Measurements from ENCODE around the gene TRAPPC1. TPM values are rescaled to one million over a fixed set of nuclear protein-coding genes. Genes with fewer than 3 reads are reported as not detected.

Gene TRAPPC1
- total RNA-seq, 4 donors from 2014 or later: 42.7 to 70.9 (median 68.8) TPM

DNA sequence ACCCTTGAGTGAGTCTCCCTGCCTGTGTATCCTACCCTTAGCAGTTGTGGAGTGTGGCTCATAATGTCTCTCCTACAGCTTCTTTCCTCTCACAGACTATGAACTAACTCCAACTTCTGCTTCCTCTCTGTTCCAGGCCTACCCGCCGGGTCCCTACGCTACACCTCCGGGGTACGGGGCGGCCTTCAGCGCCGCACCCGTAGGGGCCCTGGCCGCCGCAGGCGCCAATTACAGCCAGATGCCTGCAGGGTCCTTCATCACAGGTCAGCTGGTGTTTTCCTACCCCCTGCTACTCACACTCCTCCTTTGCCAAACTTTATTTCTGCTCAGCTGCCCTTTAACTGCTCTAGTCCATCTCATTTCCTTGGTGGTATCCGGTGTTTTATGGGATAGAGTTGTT lies 21.0 kb downstream of the TRAPPC1 start:
- TF ChIP-seq POLR2A (IDR thresholded peaks at IDR 0.05) (no peak), EP300 (IDR thresholded peaks at IDR 0.05; ENCODE audit: low read depth) (no peak), POLR2AphosphoS5 (IDR thresholded peaks at IDR 0.05) (no peak), CTCF (IDR thresholded peaks at IDR 0.05) (no peak)
- Histone ChIP-seq H3K9me3 (no peaks in the 10 kb centered on the region), H3K4me1 (peaks cover 6 to 18% (median 12%) of the 10 kb centered on the region in 4 donors), H3K36me3 (peaks cover 0 to 31% (median 14%) of the 10 kb centered on the region in 4 donors), H3K4me3 (no peak overlapping the region), H3K27me3 (no peaks in the 10 kb centered on the region), H3K27ac (no peak overlapping the region)
- intact Hi-C loops (cut with DNase I; ENCODE audit: low total_unique reads): no loop called here
- 88 to 97% methylated on average over 1 to 13 of the region's 13 CpGs for WGBS, 2 donors (ENCODE audit: low coverage in 1 of 2)
- no peak for DNase-seq
- in situ Hi-C loops (cut with MboI; ENCODE audit: low pct_ligation_motif_present in 1 of 4, low pct_unique_long_range_greater_than_20kb in 1 of 4, low sequenced_read_pairs in 3 of 4): loop anchor here in 2 of 4 donors (5.0 kb wide), 2 partner anchors 77 to 132 kb away; no protein-coding TSS in a partner anchor

DNA sequence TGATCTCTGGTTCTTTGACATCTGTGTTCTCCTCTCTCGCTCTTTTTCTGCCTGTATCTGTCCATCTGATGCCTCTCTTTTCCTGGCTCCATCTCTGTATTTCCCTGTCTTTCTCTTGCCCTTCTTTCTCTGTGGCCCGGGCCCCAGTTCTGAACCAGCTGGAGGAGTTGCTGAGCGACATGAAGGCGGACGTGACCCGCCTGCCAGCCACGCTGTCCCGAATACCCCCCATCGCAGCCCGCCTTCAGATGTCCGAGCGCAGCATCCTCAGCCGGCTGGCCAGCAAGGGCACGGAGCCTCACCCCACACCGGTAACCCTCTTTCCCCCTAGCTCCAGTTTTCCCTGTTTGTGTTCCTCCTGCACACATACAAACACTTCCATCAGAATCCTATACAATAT lies 21.5 kb downstream of the TRAPPC1 start:
- WGBS, 2 donors (ENCODE audit: low coverage in 1 of 2): 92 to 94% methylated on average over 10 to 15 of the region's 15 CpGs
- H3K4me1 ChIP-seq: peaks cover 6 to 17% (median 9%) of the 10 kb centered on the region in 4 donors
- no peak overlapping the region for H3K27ac ChIP-seq
- no peak for TF ChIP-seq EP300 (IDR thresholded peaks at IDR 0.05; ENCODE audit: low read depth)
- no peak for TF ChIP-seq POLR2AphosphoS5 (IDR thresholded peaks at IDR 0.05)
- no peak for TF ChIP-seq POLR2A (IDR thresholded peaks at IDR 0.05)
- TF ChIP-seq CTCF (IDR thresholded peaks at IDR 0.05): no peak
- no peaks in the 10 kb centered on the region for H3K9me3 ChIP-seq
- no peak overlapping the region for H3K4me3 ChIP-seq
- H3K36me3 ChIP-seq: peaks cover 0 to 35% (median 16%) of the 10 kb centered on the region in 4 donors
- intact Hi-C loops (cut with DNase I; ENCODE audit: low total_unique reads) (no loop called here), in situ Hi-C loops (cut with MboI; ENCODE audit: low pct_ligation_motif_present in 1 of 4, low pct_unique_long_range_greater_than_20kb in 1 of 4, low sequenced_read_pairs in 3 of 4) (loop anchor here in 2 of 4 donors (5.0 kb wide), 2 partner anchors 77 to 132 kb away; no protein-coding TSS in a partner anchor)
- H3K27me3 ChIP-seq: no peaks in the 10 kb centered on the region
- no peak for DNase-seq

DNA sequence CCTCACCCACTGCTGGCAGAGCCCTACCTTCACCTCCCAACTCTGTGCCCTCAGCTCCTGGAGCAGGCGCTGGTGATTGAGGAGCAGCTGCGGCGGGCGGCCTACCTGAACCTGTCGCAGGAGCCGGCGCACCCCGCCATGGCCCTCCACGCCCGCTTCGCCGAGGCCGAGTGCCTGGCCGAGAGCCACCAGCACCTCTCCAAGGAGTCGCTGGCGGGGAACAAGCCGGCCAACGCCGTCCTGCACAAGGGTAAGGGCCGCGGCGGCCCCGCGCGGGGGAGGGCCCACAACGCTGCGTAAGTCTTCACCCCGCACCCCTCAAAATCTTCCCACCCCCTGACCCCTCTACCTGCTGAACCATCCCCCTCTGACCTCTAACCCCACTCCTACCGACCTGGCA lies 22.7 kb downstream of the TRAPPC1 start:
- Histone ChIP-seq H3K36me3 (peaks cover 0 to 45% (median 20%) of the 10 kb centered on the region in 4 donors), H3K27me3 (no peaks in the 10 kb centered on the region), H3K4me3 (no peak overlapping the region), H3K27ac (no peak overlapping the region), H3K4me1 (peaks cover 0 to 5% (median 0%) of the 10 kb centered on the region in 4 donors), H3K9me3 (no peaks in the 10 kb centered on the region)
- TF ChIP-seq EP300 (IDR thresholded peaks at IDR 0.05; ENCODE audit: low read depth) (no peak), POLR2AphosphoS5 (IDR thresholded peaks at IDR 0.05) (no peak), CTCF (IDR thresholded peaks at IDR 0.05) (no peak), POLR2A (IDR thresholded peaks at IDR 0.05) (no peak)
- DNase-seq: no peak
- in situ Hi-C loops (cut with MboI; ENCODE audit: low pct_ligation_motif_present in 1 of 4, low pct_unique_long_range_greater_than_20kb in 1 of 4, low sequenced_read_pairs in 3 of 4): no loop called here
- WGBS, 2 donors (ENCODE audit: low coverage in 1 of 2): 94% methylated on average over 24 of the region's 29 CpGs; no CpG with 5 or more reads in 1 of the 2 donors
- intact Hi-C loops (cut with DNase I; ENCODE audit: low total_unique reads): no loop called here

DNA sequence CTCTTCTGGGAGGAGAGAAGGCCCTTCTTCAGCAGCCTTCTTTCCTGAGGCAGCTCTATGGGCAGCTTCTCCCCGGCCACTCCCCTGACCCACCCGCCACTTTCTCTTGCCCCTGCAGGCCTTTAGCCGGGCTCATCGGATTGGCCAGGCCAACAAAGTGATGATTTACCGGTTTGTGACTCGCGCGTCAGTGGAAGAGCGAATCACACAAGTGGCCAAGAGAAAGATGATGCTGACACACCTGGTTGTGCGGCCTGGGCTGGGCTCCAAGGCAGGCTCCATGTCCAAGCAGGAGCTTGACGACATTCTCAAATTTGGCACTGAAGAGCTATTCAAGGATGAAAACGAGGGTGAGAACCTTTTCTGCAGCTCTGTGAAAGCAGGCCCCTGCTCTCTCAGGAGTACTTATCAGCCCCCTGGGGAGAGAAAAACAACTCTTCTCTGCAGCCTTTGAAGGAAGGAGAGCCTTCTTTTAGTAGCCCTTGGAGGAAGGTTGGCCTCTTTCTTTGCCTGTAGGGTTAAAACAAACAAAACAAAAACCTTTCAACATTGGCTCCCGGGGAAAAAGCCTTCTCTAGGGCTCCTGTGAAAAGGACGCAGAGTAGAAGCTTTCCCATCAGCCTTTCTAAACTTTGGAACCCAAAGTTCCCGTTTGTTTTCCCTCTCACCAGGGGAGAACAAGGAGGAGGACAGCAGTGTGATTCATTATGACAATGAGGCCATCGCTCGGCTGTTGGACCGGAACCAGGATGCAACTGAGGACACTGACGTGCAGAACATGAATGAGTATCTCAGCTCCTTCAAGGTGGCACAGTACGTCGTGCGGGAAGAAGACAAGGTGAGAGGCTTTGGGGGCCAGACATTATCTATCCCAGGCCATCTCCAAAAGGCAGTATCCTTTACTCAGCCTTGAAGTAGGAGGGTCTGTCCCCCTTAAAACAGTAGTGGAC lies 28.3 kb downstream of the TRAPPC1 start:
- peaks cover 0 to 74% (median 32%) of the 10 kb centered on the region in 4 donors for H3K36me3 ChIP-seq
- intact Hi-C loops (cut with DNase I; ENCODE audit: low total_unique reads): no loop called here

More for the DNA sequence above, 28.3 kb downstream of the TRAPPC1 start:
- in situ Hi-C loops (cut with MboI; ENCODE audit: low pct_ligation_motif_present in 1 of 4, low pct_unique_long_range_greater_than_20kb in 1 of 4, low sequenced_read_pairs in 3 of 4): no loop called here
- Histone ChIP-seq H3K4me3 (no peak overlapping the region), H3K27ac (no peak overlapping the region), H3K9me3 (no peaks in the 10 kb centered on the region), H3K27me3 (no peaks in the 10 kb centered on the region), H3K4me1 (no peaks in the 10 kb centered on the region)
- 86 to 94% methylated on average over 8 to 22 of the region's 22 CpGs for WGBS, 2 donors (ENCODE audit: low coverage in 1 of 2)
- no peak for TF ChIP-seq POLR2A (IDR thresholded peaks at IDR 0.05)
- no peak for TF ChIP-seq POLR2AphosphoS5 (IDR thresholded peaks at IDR 0.05)
- TF ChIP-seq CTCF (IDR thresholded peaks at IDR 0.05): no peak
- TF ChIP-seq EP300 (IDR thresholded peaks at IDR 0.05; ENCODE audit: low read depth): no peak
- no peak for DNase-seq
